Keratinocyte (primary cell): Measurements from ENCODE around the gene ATM. TPM values are rescaled to one million over a fixed set of nuclear protein-coding genes. Genes with fewer than 3 reads are reported as not detected.

ENCODE experiments used
- DNase-seq: peaks from one replicate; pipeline ENCODE4 v3.0.0-alpha.2; 2011; ENCODE audit warnings: low read depth, missing footprints, low spot score
- FAIRE-seq: peaks from 2 replicates; lab custom pipeline; 2011; peaks lifted over from hg19 to GRCh38; lab: Jason Lieb, UNC
- H2AFZ ChIP-seq: 2 replicates; pipeline ENCODE4 v1.6.0; 2012; ENCODE audit warnings: low read length, control low read depth, inconsistent platforms; ENCODE audit not compliant: control insufficient read depth
- H3K27ac ChIP-seq: 2 replicates; pipeline ENCODE4 v1.5.1; 2011; ENCODE audit warnings: low read length; ENCODE audit not compliant: control insufficient read depth, insufficient read depth
- H3K27me3 ChIP-seq: 3 replicates; pipeline ENCODE4 v1.6.0; 2011; ENCODE audit warnings: low read length; ENCODE audit not compliant: control insufficient read depth, insufficient read depth; ENCODE audit errors: extremely low read depth
- H3K36me3 ChIP-seq, 2 experiments: 2 replicates in 1 of 2; 3 replicates in 1 of 2; pipeline ENCODE4 v1.5.1; 2011; ENCODE audit warnings: low read length in 2 of 2, mild to moderate bottlenecking in 1 of 2; ENCODE audit not compliant: control insufficient read depth in 2 of 2, insufficient read depth in 2 of 2; ENCODE audit errors: extremely low read depth in 1 of 2
- H3K4me1 ChIP-seq: 3 replicates; pipeline ENCODE4 v1.5.1; 2011; ENCODE audit warnings: low read length; ENCODE audit not compliant: control insufficient read depth, insufficient read depth; ENCODE audit errors: extremely low read depth
- H3K4me2 ChIP-seq: 3 replicates; pipeline ENCODE4 v1.6.0; 2011; ENCODE audit warnings: low read depth, low read length; ENCODE audit not compliant: control insufficient read depth, insufficient read depth; ENCODE audit errors: extremely low read depth
- H3K4me3 ChIP-seq, 3 experiments: fragments of 200-600 bp in 1 of 3; sonication (generic) in 1 of 3; 2 replicates in 2 of 3; 3 replicates in 1 of 3; pipeline ENCODE4 v1.5.1; 2011 to 2016; ENCODE audit warnings: low read length in 3 of 3, mild to moderate bottlenecking in 3 of 3, control low read depth in 2 of 3, inconsistent platforms in 1 of 3, low read depth in 1 of 3, mixed read lengths in 1 of 3, mixed run types in 1 of 3, moderate library complexity in 1 of 3; ENCODE audit not compliant: control insufficient read depth in 2 of 3, insufficient read depth in 2 of 3; ENCODE audit errors: extremely low read depth in 1 of 3
- H3K79me2 ChIP-seq: 2 replicates; pipeline ENCODE4 v1.6.0; 2012; ENCODE audit warnings: low read length; ENCODE audit not compliant: control insufficient read depth, insufficient read depth
- H3K9ac ChIP-seq: 3 replicates; pipeline ENCODE4 v1.6.0; 2011; ENCODE audit warnings: low read length; ENCODE audit not compliant: control insufficient read depth, insufficient read depth; ENCODE audit errors: extremely low read depth
- H3K9me1 ChIP-seq: 3 replicates; pipeline ENCODE4 v1.6.0; 2011; ENCODE audit warnings: low read length; ENCODE audit not compliant: control insufficient read depth, insufficient read depth; ENCODE audit errors: extremely low read depth
- H3K9me3 ChIP-seq: 2 replicates; pipeline ENCODE4 v1.5.1; 2012; ENCODE audit warnings: low read depth, low read length; ENCODE audit not compliant: control insufficient read depth
- H4K20me1 ChIP-seq: 3 replicates; pipeline ENCODE4 v1.6.0; 2011; ENCODE audit warnings: low read length; ENCODE audit not compliant: control insufficient read depth, insufficient read depth; ENCODE audit errors: extremely low read depth
- CTCF ChIP-seq, 3 experiments: IDR thresholded peaks in 1 of 3; conservative IDR thresholded peaks in 1 of 3; optimal IDR thresholded peaks in 1 of 3; 2 replicates in 2 of 3; 3 replicates in 1 of 3; pipeline versions ENCODE3 to v1.5.1; 2011; ENCODE audit warnings: low read length in 3 of 3, mild to moderate bottlenecking in 3 of 3, moderate library complexity in 2 of 3, control low read depth in 1 of 3, inconsistent platforms in 1 of 3; ENCODE audit not compliant: insufficient read depth in 2 of 3; ENCODE audit errors: extremely low read depth in 1 of 3
- EZH2 ChIP-seq: IDR thresholded peaks from one replicate; pipeline ENCODE4 v1.6.1; 2012; ENCODE audit warnings: inconsistent platforms, mild to moderate bottlenecking, low read length, moderate library complexity
- dilution Hi-C: fragments of 300-500 bp; cut with MboI; formaldehyde crosslinking; loops from one replicate; pipeline ENCODE4 v1.7.0; 2020; ENCODE audit warnings: low sequenced_read_pairs; ENCODE audit not compliant: extremely low pct_ligation_motif_present
- polyA plus RNA-seq, 5 experiments: library from polyadenylated mRNA; depleted of rRNA in 3 of 5; stranded (reverse) in 3 of 5; stranded (forward) in 1 of 5; unstranded in 1 of 5; fragments of >200 nt; gene quantifications; 1 replicate in 1 of 5; 2 replicates in 3 of 5; 3 replicates in 1 of 5; pipeline versions ENCODE4 v1.2.1 to v1.2.3, GENCODE V29; 2011 to 2012; ENCODE audit warnings: missing spikeins in 2 of 5, low read depth in 1 of 5, low replicate concordance in 1 of 5

The ATM gene
- polyA plus RNA-seq, 1 donor (not counting 4 experiments of a cell fraction or from before 2014, with no cell fraction given): 28.5 TPM

GRCh38 chr11:108207683-108208060 is 15.2 kb upstream of the ATM start:
- no peak overlapping the region for H3K4me2 ChIP-seq
- dilution Hi-C loops: no loop called here
- no peak overlapping the region for H3K27ac ChIP-seq
- DNase-seq: no peak
- peaks cover 15 to 19% of the 10 kb centered on the region in 2 experiments for H3K36me3 ChIP-seq
- H3K79me2 ChIP-seq: peaks cover 38% of the 10 kb centered on the region
- H3K9ac ChIP-seq: no peak overlapping the region
- peaks cover 9% of the 10 kb centered on the region for H3K9me3 ChIP-seq
- no peaks in the 10 kb centered on the region for H3K4me1 ChIP-seq
- no peaks in the 10 kb centered on the region for H4K20me1 ChIP-seq
- H3K27me3 ChIP-seq: no peaks in the 10 kb centered on the region
- TF ChIP-seq CTCF (optimal IDR thresholded peaks at IDR 0.05 in 1 of 3, IDR thresholded peaks at IDR 0.05 in 1 of 3, conservative IDR thresholded peaks at IDR 0.05 in 1 of 3; ENCODE audit: extremely low read depth in 1 of 3, insufficient read depth in 2 of 3, low read length in 3 of 3) (no peak), EZH2 (no peak)
- no peak overlapping the region for H3K4me3 ChIP-seq
- no peak for FAIRE-seq
- no peaks in the 10 kb centered on the region for H3K9me1 ChIP-seq
- H2AFZ ChIP-seq: no peak overlapping the region

DNA sequence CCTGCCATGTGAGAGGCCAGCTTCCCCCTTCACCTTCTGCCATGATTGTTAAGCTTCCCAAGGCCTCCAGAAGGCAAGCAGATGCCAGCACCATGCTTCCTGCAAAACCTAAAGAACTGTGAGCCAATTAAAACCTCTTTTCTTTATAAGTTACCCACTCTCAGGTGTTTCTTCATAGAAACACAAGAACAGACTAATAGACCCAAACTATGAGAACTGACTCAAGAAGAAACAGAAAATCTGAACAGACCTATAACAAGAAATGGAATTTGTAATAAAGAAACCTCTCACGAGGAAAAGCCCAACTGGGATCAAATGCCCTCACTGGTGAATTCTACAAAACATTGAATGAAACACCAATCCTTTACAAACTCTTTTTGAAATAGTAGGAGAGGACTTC is 12.4 kb upstream of the ATM start:
- no peaks in the 10 kb centered on the region for H4K20me1 ChIP-seq
- H3K4me2 ChIP-seq: no peak overlapping the region
- peaks cover 9% of the 10 kb centered on the region for H3K9me3 ChIP-seq
- DNase-seq: no peak
- no peak overlapping the region for H3K4me3 ChIP-seq
- H2AFZ ChIP-seq: no peak overlapping the region
- H3K36me3 ChIP-seq: peaks cover 15 to 19% of the 10 kb centered on the region in 2 experiments
- no peak overlapping the region for H3K27ac ChIP-seq
- no peak overlapping the region for H3K9ac ChIP-seq
- H3K4me1 ChIP-seq: no peaks in the 10 kb centered on the region
- H3K9me1 ChIP-seq: no peaks in the 10 kb centered on the region
- H3K27me3 ChIP-seq: no peaks in the 10 kb centered on the region
- peaks cover 52% of the 10 kb centered on the region for H3K79me2 ChIP-seq
- no peak for FAIRE-seq
- dilution Hi-C loops: no loop called here
- no peak for TF ChIP-seq CTCF (optimal IDR thresholded peaks at IDR 0.05 in 1 of 3, IDR thresholded peaks at IDR 0.05 in 1 of 3, conservative IDR thresholded peaks at IDR 0.05 in 1 of 3; ENCODE audit: extremely low read depth in 1 of 3, insufficient read depth in 2 of 3, low read length in 3 of 3)
- TF ChIP-seq EZH2: no peak
